ENCODE results near the gene TTC31.
A peak's percentile ranks its signal among the peaks of the same experiment; 100 is the strongest.

- TF ChIP-seq CTCF (conservative IDR thresholded peaks at IDR 0.05 in 1 of 2, IDR thresholded peaks at IDR 0.05 in 1 of 2; ENCODE audit: extremely low read depth in 1 of 2, insufficient read depth in 1 of 2, low read depth in 1 of 2, low read length in 2 of 2) = peak; percentile 14 to 24
- TF ChIP-seq EZH2 (IDR thresholded peaks at IDR 0.05; ENCODE audit: borderline replicate concordance, low read length) = no peak
Observed at GRCh38 chr2:74461187-74462053, 21.5 kb upstream of the TTC31 start.
